IPS DF 4.7 (cell line): Measurements from ENCODE around the gene SNX3.

Source experiments
- DNase-seq: peaks from one replicate; pipeline ENCODE4 v3.0.0-alpha.2; 2013; ENCODE audit warnings: low spot score; ENCODE audit errors: extremely low read depth

Gene SNX3

GRCh38 chr6:108170332-108171290, 90.2 kb downstream of the SNX3 start:
- no peak for DNase-seq

GRCh38 chr6:108169464-108170331, 91.1 kb downstream of the SNX3 start:
- no peak for DNase-seq

- no peak for DNase-seq
Observed at GRCh38 chr6:108168501-108169463, 92.1 kb downstream of the SNX3 start.

GRCh38 chr6:108168090-108168463, 92.8 kb downstream of the SNX3 start:
- no peak for DNase-seq

- DNase-seq = no peak
Observed at GRCh38 chr6:108167449-108168089, 93.3 kb downstream of the SNX3 start.

- DNase-seq = no peak
Observed at GRCh38 chr6:108166664-108167448, 94.0 kb downstream of the SNX3 start.

GRCh38 chr6:108165714-108166663, 94.9 kb downstream of the SNX3 start, which contains the start of gene NR2E1:
NR2E1 (plus strand) TSS chr6:108166022; CDS start chr6:108166766, 744 bp downstream.
- DNase-seq = no peak

- no peak for DNase-seq
Observed at GRCh38 chr6:108164815-108165706, 95.8 kb downstream of the SNX3 start.

GRCh38 chr6:108164543-108164814, 96.4 kb downstream of the SNX3 start:
- no peak for DNase-seq

GRCh38 chr6:108163644-108164542, 96.9 kb downstream of the SNX3 start:
- no peak for DNase-seq

- no peak for DNase-seq
Observed at GRCh38 chr6:108163267-108163643, 97.6 kb downstream of the SNX3 start.

GRCh38 chr6:108161724-108162282, 99.0 kb downstream of the SNX3 start:
- DNase-seq = no peak
